ENCODE measurements around the gene WFIKKN1.
A peak's percentile ranks its signal among the peaks of the same experiment; 100 is the strongest.

WFIKKN1 gene

DNA sequence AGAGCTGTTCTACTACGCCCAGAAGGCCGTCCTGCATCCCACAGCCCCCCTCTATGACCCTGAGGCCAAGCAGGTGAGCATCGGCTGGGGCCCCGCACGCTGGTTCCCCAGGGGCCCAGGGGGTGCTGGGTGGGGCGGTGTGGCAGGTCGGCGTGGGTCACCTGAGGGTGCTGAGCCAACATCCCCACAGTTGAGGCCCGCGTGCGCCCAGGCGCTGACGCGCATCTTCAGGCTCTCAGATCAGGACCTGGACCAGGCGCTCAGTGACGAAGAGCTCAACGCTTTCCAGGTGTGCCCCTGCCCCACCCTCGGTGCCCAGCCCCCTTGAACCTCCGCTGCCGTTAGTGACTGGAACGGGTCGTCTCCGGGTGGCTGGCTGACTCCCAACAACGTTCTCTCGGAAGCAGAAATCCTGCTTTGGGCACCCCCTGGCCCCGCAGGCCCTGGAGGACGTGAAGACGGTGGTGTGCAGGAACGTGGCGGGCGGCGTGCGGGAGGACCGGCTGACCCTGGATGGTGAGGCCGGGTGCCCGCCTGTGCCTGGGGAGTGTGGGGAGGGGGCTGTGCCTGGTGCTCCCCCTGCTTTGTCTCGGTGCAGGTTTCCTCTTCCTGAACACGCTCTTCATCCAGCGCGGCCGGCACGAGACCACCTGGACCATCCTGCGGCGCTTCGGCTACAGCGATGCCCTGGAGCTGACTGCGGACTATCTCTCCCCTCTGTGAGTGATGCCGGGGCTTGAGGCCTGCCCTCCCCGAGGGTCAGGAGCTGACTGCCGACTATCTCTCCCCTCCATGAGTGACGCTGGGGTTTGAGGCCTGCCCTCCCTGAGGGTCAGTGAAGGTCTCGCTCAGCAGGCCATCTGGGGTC is 39.9 kb downstream of the WFIKKN1 start:
- Histone ChIP-seq H3K9me3 (ENCODE audit: control insufficient read depth, insufficient read depth, low read length) (no peaks in the 10 kb centered on the region), H3K9ac (ENCODE audit: low read depth, low read length) (no peak overlapping the region), H3K36me3 (ENCODE audit: insufficient read depth, low read length) (peaks cover 26% of the 10 kb centered on the region)

GRCh38 chr16:671353-672131 is 40.8 kb downstream of the WFIKKN1 start:
- no peak overlapping the region for H3K9ac ChIP-seq (ENCODE audit: low read depth, low read length)
- no peaks in the 10 kb centered on the region for H3K9me3 ChIP-seq (ENCODE audit: control insufficient read depth, insufficient read depth, low read length)

More for the DNA sequence above, 39.9 kb downstream of the WFIKKN1 start:
- H3K4me1 ChIP-seq (ENCODE audit: insufficient read depth, low read length), result peaks cover 4% of the 10 kb centered on the region; the same call in 1 of the 2 replicates

GRCh38 chr16:672371-672770 is 41.6 kb downstream of the WFIKKN1 start:
- Histone ChIP-seq H3K4me1 (ENCODE audit: insufficient read depth, low read length) (peaks cover 3% of the 10 kb centered on the region; the same call in 1 of the 2 replicates), H3K9ac (ENCODE audit: low read depth, low read length) (no peak overlapping the region), H3K36me3 (ENCODE audit: insufficient read depth, low read length) (peaks cover 26% of the 10 kb centered on the region), H3K9me3 (ENCODE audit: control insufficient read depth, insufficient read depth, low read length) (no peaks in the 10 kb centered on the region)

More at GRCh38 chr16:671353-672131, 40.8 kb downstream of the WFIKKN1 start:
- peaks cover 4% of the 10 kb centered on the region; the same call in 1 of the 2 replicates for H3K4me1 ChIP-seq (ENCODE audit: insufficient read depth, low read length)
- peaks cover 26% of the 10 kb centered on the region for H3K36me3 ChIP-seq (ENCODE audit: insufficient read depth, low read length)

DNA sequence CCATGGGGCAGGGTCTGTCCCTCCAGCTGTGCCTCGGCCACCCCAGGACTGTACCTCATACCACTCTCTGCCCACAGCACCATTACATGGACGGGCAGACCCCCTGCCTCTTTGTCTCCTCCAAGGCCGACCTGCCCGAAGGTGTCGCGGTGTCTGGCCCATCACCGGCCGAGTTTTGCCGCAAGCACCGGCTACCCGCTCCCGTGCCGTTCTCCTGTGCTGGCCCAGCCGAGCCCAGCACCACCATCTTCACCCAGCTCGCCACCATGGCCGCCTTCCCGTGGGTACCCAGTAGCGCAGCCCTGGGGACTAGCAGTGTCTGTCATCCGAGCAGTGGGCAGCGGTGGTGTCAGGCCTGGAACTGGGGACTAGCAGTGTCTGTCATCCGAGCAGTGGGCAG is 42.1 kb downstream of the WFIKKN1 start:
- H3K4me1 ChIP-seq (ENCODE audit: insufficient read depth, low read length), result no peaks in the 10 kb centered on the region; the same call in 1 of the 2 replicates
- H3K9ac ChIP-seq (ENCODE audit: low read depth, low read length), result no peak overlapping the region
- H3K36me3 ChIP-seq (ENCODE audit: insufficient read depth, low read length), result peaks cover 26% of the 10 kb centered on the region
- no peaks in the 10 kb centered on the region for H3K9me3 ChIP-seq (ENCODE audit: control insufficient read depth, insufficient read depth, low read length)

- Histone ChIP-seq H3K36me3 (ENCODE audit: insufficient read depth, low read length) (peaks cover 26% of the 10 kb centered on the region), H3K9me3 (ENCODE audit: control insufficient read depth, insufficient read depth, low read length) (no peaks in the 10 kb centered on the region), H3K4me1 (ENCODE audit: insufficient read depth, low read length) (no peaks in the 10 kb centered on the region; the same call in 1 of the 2 replicates), H3K9ac (ENCODE audit: low read depth, low read length) (no peak overlapping the region)
Observed at GRCh38 chr16:673399-673991, 42.7 kb downstream of the WFIKKN1 start.

GRCh38 chr16:674214-674881 is 43.6 kb downstream of the WFIKKN1 start:
- Histone ChIP-seq H3K9ac (ENCODE audit: low read depth, low read length) (no peak overlapping the region), H3K9me3 (ENCODE audit: control insufficient read depth, insufficient read depth, low read length) (no peaks in the 10 kb centered on the region), H3K36me3 (ENCODE audit: insufficient read depth, low read length) (peaks cover 26% of the 10 kb centered on the region), H3K4me1 (ENCODE audit: insufficient read depth, low read length) (no peaks in the 10 kb centered on the region)

- no peaks in the 10 kb centered on the region for H3K4me1 ChIP-seq (ENCODE audit: insufficient read depth, low read length)
- no peaks in the 10 kb centered on the region for H3K9me3 ChIP-seq (ENCODE audit: control insufficient read depth, insufficient read depth, low read length)
- H3K36me3 ChIP-seq (ENCODE audit: insufficient read depth, low read length), result peaks cover 19% of the 10 kb centered on the region
- peak within 1 kb of the TSS; percentile 41; the same call in 1 of the 2 replicates for H3K9ac ChIP-seq (ENCODE audit: low read depth, low read length)
Observed at GRCh38 chr16:674968-675883, 44.4 kb downstream of the WFIKKN1 start, which contains the start of gene RHBDL1. Gene RHBDL1, plus strand, starts transcription at chr16:675671. Its CDS starts 120 bp downstream, at chr16:675791.

DNA sequence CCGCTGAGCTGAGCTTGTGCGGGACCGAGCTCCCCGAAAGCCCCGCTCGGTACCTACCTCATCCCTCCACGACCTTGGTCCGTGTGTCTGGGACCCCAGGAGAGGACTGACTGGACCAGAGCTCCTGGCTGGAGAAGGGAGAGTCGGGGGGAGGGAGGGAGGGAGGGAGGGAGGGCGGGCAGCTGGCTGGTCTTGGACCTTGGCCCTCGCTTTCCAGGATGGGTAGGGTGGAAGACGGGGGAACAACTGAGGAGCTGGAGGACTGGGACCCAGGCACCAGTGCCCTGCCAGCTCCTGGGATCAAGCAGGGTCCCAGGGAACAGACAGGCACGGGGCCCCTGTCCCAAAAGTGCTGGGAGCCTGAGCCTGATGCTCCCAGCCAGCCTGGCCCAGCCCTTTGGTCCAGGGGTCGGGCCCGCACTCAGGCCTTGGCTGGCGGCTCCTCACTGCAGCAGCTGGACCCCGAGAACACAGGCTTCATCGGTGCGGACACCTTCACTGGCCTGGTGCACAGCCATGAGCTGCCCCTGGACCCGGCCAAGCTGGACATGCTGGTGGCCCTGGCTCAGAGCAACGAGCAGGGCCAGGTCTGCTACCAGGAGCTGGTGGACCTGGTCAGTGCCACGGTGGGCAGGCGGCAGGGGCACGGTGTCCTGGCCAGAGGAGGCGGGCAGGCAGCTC is 45.2 kb downstream of the WFIKKN1 start:
- peaks cover 11% of the 10 kb centered on the region for H3K36me3 ChIP-seq (ENCODE audit: insufficient read depth, low read length)
- peak overlapping the region; percentile 41; the same call in 1 of the 2 replicates for H3K9ac ChIP-seq (ENCODE audit: low read depth, low read length)
- H3K4me1 ChIP-seq (ENCODE audit: insufficient read depth, low read length), result no peaks in the 10 kb centered on the region
- H3K9me3 ChIP-seq (ENCODE audit: control insufficient read depth, insufficient read depth, low read length), result no peaks in the 10 kb centered on the region

GRCh38 chr16:676565-676902 is 45.7 kb downstream of the WFIKKN1 start:
- peaks cover 10% of the 10 kb centered on the region for H3K36me3 ChIP-seq (ENCODE audit: insufficient read depth, low read length)
- H3K9ac ChIP-seq (ENCODE audit: low read depth, low read length), result no peak overlapping the region
- no peaks in the 10 kb centered on the region for H3K9me3 ChIP-seq (ENCODE audit: control insufficient read depth, insufficient read depth, low read length)
- no peaks in the 10 kb centered on the region for H3K4me1 ChIP-seq (ENCODE audit: insufficient read depth, low read length)

DNA sequence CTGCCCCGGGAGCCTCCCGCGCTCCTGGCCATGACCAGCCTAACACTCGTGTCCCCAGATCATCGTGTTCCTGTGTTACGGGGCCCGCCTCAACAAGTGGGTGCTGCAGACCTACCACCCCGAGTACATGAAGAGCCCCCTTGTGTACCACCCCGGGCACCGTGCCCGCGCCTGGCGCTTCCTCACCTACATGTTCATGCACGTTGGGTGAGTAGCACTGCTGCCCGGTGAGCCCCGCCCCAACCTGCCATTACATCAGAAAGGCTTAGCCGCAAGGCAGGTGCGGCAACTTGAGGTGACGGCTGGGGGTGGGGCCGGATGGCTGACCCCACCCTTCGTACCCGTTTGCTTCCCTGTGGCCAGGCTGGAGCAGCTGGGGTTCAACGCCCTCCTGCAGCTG is 46.1 kb downstream of the WFIKKN1 start:
- Histone ChIP-seq H3K9me3 (ENCODE audit: control insufficient read depth, insufficient read depth, low read length) (no peaks in the 10 kb centered on the region), H3K36me3 (ENCODE audit: insufficient read depth, low read length) (peaks cover 10% of the 10 kb centered on the region), H3K9ac (ENCODE audit: low read depth, low read length) (no peak overlapping the region), H3K4me1 (ENCODE audit: insufficient read depth, low read length) (no peaks in the 10 kb centered on the region)

GRCh38 chr16:677316-678190 is 46.8 kb downstream of the WFIKKN1 start:
- no peaks in the 10 kb centered on the region for H3K4me1 ChIP-seq (ENCODE audit: insufficient read depth, low read length)
- no peak overlapping the region for H3K9ac ChIP-seq (ENCODE audit: low read depth, low read length)
- H3K9me3 ChIP-seq (ENCODE audit: control insufficient read depth, insufficient read depth, low read length), result no peaks in the 10 kb centered on the region
- peaks cover 6% of the 10 kb centered on the region for H3K36me3 ChIP-seq (ENCODE audit: insufficient read depth, low read length)

DNA sequence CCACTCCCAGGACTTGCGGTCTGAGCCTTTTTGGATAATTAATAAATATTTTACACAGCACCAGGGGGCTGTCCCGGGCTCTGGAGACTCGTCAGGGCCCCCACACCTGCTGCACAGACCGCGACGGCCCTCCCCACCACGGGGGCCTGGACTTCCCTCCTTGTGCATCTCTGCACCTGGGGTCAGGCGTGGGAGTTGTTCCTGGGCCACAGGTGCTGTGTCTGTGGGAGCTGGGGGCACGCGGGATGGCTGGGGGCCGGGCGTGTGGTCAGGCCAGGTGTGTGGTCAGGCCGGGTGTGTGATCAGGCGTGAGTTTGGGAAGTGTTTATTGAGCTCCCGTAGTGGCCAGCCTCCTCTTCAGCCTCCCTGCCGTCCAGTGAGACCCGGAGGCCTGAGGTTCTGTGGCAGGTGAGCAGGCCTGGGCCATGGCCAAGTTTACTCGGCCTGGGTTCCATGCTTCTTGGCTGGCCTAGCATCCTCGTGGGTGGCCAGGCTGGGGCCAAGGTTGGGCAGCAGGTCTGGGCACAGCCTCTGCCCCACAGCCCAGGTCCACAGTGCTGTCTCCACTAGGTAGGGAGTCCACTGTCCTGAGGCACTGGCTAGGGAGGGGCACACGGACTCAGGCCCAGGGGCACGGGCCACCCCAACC is 47.5 kb downstream of the WFIKKN1 start:
- Histone ChIP-seq H3K9me3 (ENCODE audit: control insufficient read depth, insufficient read depth, low read length) (no peaks in the 10 kb centered on the region), H3K4me1 (ENCODE audit: insufficient read depth, low read length) (no peaks in the 10 kb centered on the region), H3K36me3 (ENCODE audit: insufficient read depth, low read length) (peaks cover 8% of the 10 kb centered on the region), H3K9ac (ENCODE audit: low read depth, low read length) (no peak overlapping the region)

Data from ES-I3 (cell line).